Stimulated activated CD4-positive, alpha-beta T cell treated with anti-CD3 and anti-CD28 coated beads, Interleukin-1b, Interleukin-23, amount 100 ng/mL, for 4 hours (primary cell): ENCODE measurements around the gene NFKB1.
"Not testable (repeated sequence)": the region's sequence is repeated elsewhere in the genome, so short reads cannot be mapped to it uniquely, and the experiment has no call there.

Experiments
- DNase-seq, 2 donors: peaks; one replicate each; pipeline ENCODE4 v3.0.0-alpha.2; 2020; ENCODE audit warnings: low read depth in 2 of 2

Gene NFKB1

GRCh38 chr4:102599455-102599854 lies 98.3 kb downstream of the NFKB1 start:
- DNase-seq: no peak

GRCh38 chr4:102599886-102600285 lies 98.7 kb downstream of the NFKB1 start:
- no peak for DNase-seq

- no peak for DNase-seq
These were observed 99.5 kb downstream of the NFKB1 start for GRCh38 chr4:102600689-102601088.

- DNase-seq: no peak
These were observed 100.5 kb downstream of the NFKB1 start for GRCh38 chr4:102601586-102602227.

GRCh38 chr4:102604222-102604940 lies 103.2 kb downstream of the NFKB1 start:
- DNase-seq: no peak

GRCh38 chr4:102606261-102606660 lies 105.1 kb downstream of the NFKB1 start:
- DNase-seq: no peak

- DNase-seq: no peak
These were observed 105.8 kb downstream of the NFKB1 start for GRCh38 chr4:102606846-102607450.

GRCh38 chr4:102608190-102608589 lies 107.0 kb downstream of the NFKB1 start:
- DNase-seq: no peak

- DNase-seq: no peak
These were observed 108.8 kb downstream of the NFKB1 start for GRCh38 chr4:102610007-102610406.

- DNase-seq: no peak
These were observed 109.3 kb downstream of the NFKB1 start for GRCh38 chr4:102610476-102610875.

GRCh38 chr4:102612210-102612609 lies 111.1 kb downstream of the NFKB1 start:
- DNase-seq: no peak

GRCh38 chr4:102612824-102613366 lies 111.7 kb downstream of the NFKB1 start:
- no peak for DNase-seq

GRCh38 chr4:102614801-102615200 lies 113.6 kb downstream of the NFKB1 start:
- no peak for DNase-seq

- DNase-seq: no peak
These were observed 115.5 kb downstream of the NFKB1 start for GRCh38 chr4:102616636-102617035.

GRCh38 chr4:102619021-102619420 lies 117.9 kb downstream of the NFKB1 start:
- not testable (repeated sequence) for DNase-seq

- DNase-seq: not testable (repeated sequence)
These were observed 118.8 kb downstream of the NFKB1 start for GRCh38 chr4:102619776-102620631.

GRCh38 chr4:102620697-102621497 lies 119.7 kb downstream of the NFKB1 start:
- DNase-seq: no peak

GRCh38 chr4:102623622-102624021 lies 122.5 kb downstream of the NFKB1 start:
- no peak for DNase-seq

GRCh38 chr4:102624505-102624904 lies 123.3 kb downstream of the NFKB1 start:
- DNase-seq: no peak

- DNase-seq: peak; percentile 25 to 39
These were observed 124.2 kb downstream of the NFKB1 start for GRCh38 chr4:102625232-102625930.
